SU-DHL-6 (cell line): Measurements from ENCODE around the gene LRP1B.

Source experiments
- EZH2phosphoT487 ChIP-seq: fragments of 200-600 bp; sonication (generic), shearing (Covaris generic); conservative IDR thresholded peaks from 2 replicates; pipeline ENCODE4 v1.6.1; 2018; ENCODE audit warnings: mild to moderate bottlenecking, antibody characterized with exemption, low read length, moderate library complexity, mixed read lengths
- TF ChIP-seq, protein P1 (sequence below): fragments of 200-600 bp; sonication (generic); IDR thresholded peaks from one replicate; pipeline ENCODE4 v1.5.1; 2017; ENCODE audit warnings: antibody characterized with exemption, mild to moderate bottlenecking, low read length, moderate library complexity; ENCODE audit not compliant: insufficient read depth, poor library complexity, severe bottlenecking

DNA sequence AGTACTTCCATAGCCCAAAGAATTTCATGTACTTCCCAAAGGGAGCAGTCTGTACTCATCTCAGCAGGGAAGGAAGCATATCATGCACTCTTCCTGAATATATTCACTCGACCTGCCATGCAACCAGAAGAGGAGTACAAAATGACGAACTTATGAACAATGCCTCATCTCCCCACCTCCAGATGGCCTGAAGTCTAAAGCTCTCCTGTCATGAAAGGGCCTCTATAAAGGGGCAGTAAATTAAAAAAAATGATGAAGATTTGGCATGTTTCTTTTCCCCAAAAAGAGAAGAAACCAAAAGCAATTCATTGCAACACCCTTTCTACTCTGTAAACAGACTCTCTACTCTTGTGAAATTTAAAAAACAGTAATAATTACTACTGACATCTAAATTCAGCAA, 1601.1 kb downstream of the LRP1B start:
- TF ChIP-seq, protein P1, sequence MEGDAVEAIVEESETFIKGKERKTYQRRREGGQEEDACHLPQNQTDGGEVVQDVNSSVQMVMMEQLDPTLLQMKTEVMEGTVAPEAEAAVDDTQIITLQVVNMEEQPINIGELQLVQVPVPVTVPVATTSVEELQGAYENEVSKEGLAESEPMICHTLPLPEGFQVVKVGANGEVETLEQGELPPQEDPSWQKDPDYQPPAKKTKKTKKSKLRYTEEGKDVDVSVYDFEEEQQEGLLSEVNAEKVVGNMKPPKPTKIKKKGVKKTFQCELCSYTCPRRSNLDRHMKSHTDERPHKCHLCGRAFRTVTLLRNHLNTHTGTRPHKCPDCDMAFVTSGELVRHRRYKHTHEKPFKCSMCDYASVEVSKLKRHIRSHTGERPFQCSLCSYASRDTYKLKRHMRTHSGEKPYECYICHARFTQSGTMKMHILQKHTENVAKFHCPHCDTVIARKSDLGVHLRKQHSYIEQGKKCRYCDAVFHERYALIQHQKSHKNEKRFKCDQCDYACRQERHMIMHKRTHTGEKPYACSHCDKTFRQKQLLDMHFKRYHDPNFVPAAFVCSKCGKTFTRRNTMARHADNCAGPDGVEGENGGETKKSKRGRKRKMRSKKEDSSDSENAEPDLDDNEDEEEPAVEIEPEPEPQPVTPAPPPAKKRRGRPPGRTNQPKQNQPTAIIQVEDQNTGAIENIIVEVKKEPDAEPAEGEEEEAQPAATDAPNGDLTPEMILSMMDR = no peak
- TF ChIP-seq EZH2phosphoT487 = no peak
